Limb (tissue), 2 donors: ENCODE results near the gene DPH1.
"Not testable (repeated sequence)": the region's sequence is repeated elsewhere in the genome, so short reads cannot be mapped to it uniquely, and the experiment has no call there.

Experiments
- DNase-seq, 2 donors: peaks; one replicate each; pipeline ENCODE4 v3.0.0-alpha.2; 2016; ENCODE audit errors: extremely low spot score in 2 of 2

Gene DPH1

GRCh38 chr17:2029911-2030778, at the start of gene DPH1:
Gene DPH1 (plus strand): TSS chr17:2030153. CDS start chr17:2030170, 17 bp downstream.
- DNase-seq, result peak; percentile 85 to 90

GRCh38 chr17:1980665-1981250, 49.2 kb upstream of the DPH1 start:
- no peak for DNase-seq

GRCh38 chr17:1982793-1983366, 47.1 kb upstream of the DPH1 start:
- not testable (repeated sequence) for DNase-seq

- DNase-seq, result no peak
Measured at GRCh38 chr17:1985093-1985492, 44.9 kb upstream of the DPH1 start.

- DNase-seq, result no peak
Measured at GRCh38 chr17:1985686-1986085, 44.3 kb upstream of the DPH1 start.

DNA sequence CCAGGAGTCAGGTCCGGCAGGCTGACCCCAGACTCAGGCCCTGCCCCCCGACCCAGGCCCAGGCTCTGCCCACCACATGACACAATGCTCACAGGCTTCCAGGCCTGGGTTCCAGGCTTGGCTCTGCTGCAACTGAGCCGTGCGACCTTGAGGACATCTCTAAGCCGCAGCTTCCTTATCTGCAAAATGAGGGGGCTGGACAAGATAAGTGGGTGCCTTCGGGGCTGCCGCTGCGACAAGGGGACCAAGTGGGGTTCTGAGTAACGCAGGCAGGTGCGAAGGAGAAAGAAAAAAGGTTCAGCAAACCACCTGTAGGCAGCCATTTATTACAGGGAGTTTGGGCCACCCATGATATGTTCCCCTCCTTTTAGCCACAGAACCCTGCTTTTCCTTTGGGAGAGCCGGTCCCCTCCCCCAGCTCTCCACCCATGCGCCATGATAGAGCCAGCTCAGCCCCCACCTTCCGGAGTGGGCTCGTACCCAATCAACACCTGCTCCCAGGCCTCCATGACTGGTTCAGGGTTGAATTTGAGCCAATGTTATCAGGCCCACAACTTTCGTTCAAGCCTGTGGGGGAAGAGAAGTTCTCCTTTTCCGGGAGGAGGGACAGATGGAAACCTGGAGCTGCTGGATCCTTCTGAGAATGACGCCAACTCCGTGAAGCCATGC, 43.0 kb upstream of the DPH1 start:
- DNase-seq, result no peak

DNA sequence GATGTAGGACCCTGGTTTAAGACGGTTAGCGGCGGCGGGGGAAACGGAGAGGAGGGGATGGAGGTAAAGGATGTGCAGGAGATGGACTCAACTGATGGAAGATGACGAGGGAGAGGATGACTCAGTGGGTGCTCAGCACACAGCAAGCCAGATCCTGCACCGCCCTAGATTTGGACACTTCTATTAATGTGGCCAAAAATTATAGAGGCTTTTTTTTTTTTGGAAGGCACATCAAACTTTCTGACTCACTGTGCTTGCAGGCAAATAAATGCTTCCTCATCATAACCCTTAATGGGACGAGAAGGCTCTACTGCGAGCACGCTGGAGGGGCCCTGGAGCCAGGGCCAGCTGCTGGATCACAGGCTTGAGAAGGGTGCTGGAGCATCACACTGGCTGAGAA, 40.8 kb upstream of the DPH1 start:
- no peak for DNase-seq

DNA sequence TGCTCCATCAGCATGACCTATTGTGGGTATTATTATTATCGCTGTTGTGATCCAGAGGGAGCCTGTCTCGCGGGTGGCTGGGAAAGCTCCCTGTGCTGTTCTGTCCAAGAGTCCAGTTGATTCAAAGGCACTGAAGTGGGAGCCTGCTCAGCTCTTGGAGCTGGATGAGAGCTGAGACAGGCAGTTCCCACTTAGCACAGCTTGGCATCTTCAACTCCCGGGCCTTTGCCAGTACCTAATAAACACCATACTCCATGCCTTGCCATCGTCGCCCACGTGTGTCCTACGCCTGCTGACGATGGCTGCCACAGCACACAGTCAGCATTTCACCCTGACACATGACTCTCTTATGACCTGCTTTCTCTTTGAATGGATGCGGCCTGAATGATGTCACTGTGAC, 37.4 kb upstream of the DPH1 start:
- no peak for DNase-seq

GRCh38 chr17:1994707-1995106, 35.2 kb upstream of the DPH1 start:
- no peak for DNase-seq

DNA sequence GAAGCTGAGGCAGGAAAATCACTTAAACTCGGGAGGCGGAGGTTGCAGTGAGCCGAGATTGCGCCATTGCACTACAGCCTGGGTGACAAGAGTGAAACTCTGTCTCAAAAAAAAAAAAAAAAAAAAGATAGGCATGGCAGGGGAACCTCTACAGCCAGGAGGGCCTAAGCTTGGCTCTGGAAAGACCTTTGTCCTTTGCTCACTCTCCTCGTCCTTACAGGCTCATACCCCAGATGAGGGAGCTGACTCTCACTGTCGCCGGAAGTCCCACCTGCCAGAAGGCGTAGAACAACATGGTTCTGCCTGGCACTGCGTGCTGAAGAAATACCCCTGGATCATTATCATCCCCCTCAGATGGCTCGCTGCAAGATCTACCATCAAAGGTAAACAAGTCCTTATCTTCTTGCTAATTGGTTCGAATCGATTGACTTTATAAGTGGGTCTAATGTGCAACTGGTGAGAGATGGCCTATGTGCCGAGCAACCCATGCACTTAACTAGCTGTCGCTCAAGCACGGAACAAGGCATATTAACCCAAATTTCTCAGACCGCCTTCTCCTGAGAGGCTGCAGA, 34.5 kb upstream of the DPH1 start:
- DNase-seq, result no peak

DNA sequence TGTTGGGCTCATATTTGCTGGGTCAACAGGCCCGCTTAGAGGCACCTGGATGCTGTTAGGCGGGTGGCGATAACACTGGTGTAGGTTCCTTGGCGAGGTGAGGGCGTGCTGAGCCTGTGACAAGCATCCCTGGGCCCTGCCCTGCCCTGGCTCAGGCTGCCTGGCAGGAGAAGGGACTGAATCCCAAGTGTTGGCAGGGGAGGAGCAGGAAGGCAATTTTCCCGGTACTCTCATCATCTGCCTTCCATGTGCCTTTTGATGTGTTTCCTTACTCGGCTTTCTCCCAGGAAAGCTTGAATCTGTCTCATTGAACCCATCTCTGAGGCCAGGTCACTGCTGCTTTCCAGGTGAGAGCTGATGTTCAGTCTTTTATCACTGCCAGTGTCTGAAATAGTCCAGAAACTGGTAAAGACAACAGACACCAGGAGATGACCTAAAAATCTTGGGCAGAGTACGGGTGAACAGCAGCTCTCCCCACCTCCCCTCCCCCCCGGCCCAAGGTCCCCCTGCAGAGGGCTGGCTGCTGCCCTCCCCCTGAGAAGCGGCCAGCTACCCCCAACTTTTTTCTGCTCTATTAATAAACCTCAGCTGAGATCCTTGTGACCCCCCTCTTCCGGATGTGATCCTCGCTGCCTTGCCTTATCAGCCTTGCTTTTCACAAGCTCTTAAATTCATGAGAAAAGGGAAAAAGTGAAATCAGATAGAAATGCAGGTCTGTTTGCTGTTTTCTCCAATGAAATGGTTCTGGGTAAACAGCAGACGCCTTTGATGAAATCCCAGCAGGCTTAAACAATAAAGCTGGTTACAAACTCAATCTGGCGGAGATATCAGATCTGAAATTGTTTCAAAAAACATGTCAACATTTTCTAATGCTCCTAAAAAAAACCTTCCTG, 33.8 kb upstream of the DPH1 start:
- DNase-seq, result no peak

DNA sequence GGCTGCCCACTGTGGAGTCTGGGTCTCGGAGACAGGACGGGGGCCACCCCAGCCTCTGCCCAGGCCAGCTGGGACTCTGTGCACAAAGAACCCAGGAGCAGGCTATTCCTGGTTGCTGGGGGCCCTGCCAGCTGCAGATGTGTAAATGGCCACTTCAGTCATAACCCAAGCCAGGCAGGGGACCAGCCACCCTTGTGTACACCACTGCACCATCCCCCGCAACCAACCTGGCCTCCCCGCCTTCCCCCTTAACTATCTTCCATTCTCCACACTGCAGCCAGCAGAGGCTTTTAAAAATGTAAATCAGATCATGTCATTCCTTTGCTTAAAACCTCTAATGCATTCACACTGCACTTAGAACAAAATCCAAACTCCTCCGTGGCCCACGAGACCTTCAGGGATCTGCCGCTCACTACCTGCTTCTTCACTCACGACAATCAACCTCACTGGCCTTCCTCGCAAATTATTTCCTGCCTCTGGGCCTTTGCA, 33.1 kb upstream of the DPH1 start:
- no peak for DNase-seq

DNA sequence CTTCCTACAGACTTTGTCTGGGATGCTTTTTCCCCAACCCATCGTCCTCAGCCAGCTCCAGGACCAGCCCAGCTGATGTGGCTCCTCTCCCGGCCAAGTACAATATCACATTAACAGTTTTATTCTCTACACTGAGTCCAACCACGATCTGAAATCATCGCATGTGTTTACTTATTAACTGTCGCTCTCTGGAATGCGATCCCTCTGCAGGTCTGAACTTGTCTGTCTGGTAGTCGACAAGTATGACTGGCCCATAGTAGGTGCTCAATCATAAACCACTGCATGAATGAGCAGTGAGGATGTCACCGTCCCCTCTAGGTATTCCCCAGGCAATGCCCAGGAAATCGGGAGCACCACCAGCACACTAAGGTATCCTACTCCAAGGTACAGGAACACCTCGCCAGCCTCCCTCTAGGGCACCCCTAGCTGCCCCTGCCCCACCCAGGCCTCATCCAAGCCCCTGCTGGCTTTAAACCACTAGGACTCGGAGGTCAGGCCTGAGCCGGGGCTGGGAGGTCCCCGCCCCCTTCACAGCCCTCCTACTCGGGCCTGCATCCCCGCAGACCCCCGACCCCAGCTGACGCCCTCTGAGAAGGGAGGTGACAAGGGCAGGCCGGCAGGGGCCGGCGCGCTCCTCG, 32.5 kb upstream of the DPH1 start:
- DNase-seq, result no peak

DNA sequence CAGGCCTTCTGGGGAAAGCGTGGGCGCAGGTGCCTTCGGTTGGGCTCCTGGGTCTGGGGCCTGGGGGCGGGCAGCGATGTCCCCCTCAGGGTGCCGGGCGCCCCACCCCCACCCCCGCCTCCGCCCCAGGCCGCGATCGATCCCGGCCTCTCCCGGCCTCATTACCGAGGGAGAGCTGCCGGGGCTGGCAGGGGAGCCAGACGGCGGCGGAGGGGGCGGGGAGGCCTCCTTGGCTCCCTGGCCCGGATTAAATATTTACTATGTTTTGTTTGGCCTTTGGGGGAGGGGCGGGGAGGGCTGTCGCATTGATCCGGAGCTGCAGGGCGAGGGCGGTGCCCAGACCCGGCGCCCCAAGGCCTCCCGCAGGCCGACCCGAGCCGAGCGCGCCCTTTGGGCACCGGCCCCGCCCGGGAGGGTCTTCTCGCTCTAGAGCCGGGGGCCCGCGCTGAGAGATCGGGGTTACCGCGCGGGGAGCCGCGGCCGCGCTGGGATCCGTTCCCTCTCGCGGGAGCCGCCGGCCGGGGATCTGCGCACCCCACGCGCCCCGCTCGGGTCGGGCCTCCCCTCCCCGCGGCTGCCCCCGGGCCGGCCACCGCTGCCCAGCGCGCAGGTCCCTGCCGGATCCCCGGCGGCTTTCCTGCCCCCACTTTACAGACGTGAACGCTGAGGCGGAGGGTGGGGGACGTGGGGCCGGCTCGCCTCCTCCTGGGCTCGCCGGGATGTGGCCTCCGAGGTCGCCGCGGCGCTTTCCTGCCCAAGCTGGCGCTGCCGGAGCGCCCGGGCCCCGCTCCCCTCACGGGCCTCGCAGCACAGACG, 31.8 kb upstream of the DPH1 start:
- peak in 1 of 2 donors; percentile 61 for DNase-seq

- DNase-seq, result peak; percentile 56 to 67
Measured at GRCh38 chr17:1999557-2000251, 30.2 kb upstream of the DPH1 start.

GRCh38 chr17:2002767-2003329, 27.1 kb upstream of the DPH1 start:
- DNase-seq, result no peak

GRCh38 chr17:2003525-2003924, 26.4 kb upstream of the DPH1 start:
- DNase-seq, result no peak

GRCh38 chr17:2004435-2004952, 25.5 kb upstream of the DPH1 start:
- no peak for DNase-seq
